KOPT-K1 (cell line): ENCODE measurements around the gene RUVBL1.
"Not testable (repeated sequence)": the region's sequence is repeated elsewhere in the genome, so short reads cannot be mapped to it uniquely, and the experiment has no call there.

Experiments used
- H3K27ac ChIP-seq: fragments of 200-600 bp; sonication (generic); 2 replicates; pipeline ENCODE4 v1.5.1; 2016; ENCODE audit warnings: antibody characterized with exemption, mild to moderate bottlenecking, low read depth, low read length; ENCODE audit not compliant: poor library complexity, severe bottlenecking
- H3K36me3 ChIP-seq: fragments of 200-600 bp; sonication (generic); 2 replicates; pipeline ENCODE4 v1.5.1; 2017; ENCODE audit warnings: antibody characterized with exemption, mild to moderate bottlenecking, low read length, moderate library complexity; ENCODE audit not compliant: insufficient read depth
- H3K9me3 ChIP-seq: fragments of 200-600 bp; sonication (generic); 2 replicates; pipeline ENCODE4 v1.5.1; 2017; ENCODE audit warnings: antibody characterized with exemption, low read length, mild to moderate bottlenecking; ENCODE audit not compliant: insufficient read depth, poor library complexity, severe bottlenecking

Gene RUVBL1

DNA sequence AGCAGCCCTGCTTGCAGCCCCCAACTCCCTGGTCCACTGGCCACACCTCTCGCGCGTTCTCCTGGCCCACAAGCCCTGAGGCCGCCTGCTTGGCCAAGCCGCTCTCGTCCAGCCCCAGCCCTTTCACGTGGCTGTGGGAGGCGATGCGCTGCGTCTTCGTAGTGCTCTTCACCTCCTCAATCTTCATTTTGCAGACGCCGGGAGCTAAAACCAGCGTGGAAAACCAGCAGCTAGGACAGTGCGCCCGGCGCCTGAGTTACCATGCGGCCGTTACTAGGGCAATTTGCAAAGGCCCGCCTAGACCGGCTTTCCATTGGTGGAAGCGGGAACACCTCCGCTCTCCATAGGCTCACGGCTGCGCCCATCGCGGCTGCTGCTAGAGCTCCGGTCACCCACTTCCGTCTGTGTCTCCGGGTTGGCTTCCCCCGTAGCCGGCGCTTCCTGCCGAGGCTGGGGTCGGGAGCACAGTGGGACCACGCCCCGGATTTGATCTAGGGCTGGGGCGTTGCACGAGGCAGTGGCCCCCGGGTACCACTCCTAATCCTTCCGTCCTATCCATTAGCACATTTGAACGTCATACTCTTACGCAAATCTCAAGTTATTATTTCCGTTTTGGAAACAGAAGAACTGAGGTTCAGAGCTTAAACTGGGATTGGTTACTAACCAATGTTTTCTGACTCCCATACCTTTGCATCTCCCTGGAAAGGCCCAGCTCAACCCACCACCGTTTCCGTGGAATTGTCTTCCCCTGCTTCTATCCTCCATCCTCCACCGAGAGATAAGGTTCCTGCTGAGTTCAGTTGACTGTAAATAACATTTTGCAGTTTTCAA, at the start of gene RUVBL1:
Gene RUVBL1, minus strand, starts transcription at position 275 of the 831 bp plus-strand sequence. Its CDS starts 88 bp downstream, at position 187.
- Histone ChIP-seq H3K27ac (peak within 1 kb of the TSS; percentile 76), H3K36me3 (peaks cover 30% of the 10 kb centered on the region), H3K9me3 (no peaks in the 10 kb centered on the region)

- no peak overlapping the region for H3K27ac ChIP-seq
- no peaks in the 10 kb centered on the region for H3K36me3 ChIP-seq
- H3K9me3 ChIP-seq: no peaks in the 10 kb centered on the region
These were observed 49.6 kb upstream of the RUVBL1 start for GRCh38 chr3:128173200-128173599.

DNA sequence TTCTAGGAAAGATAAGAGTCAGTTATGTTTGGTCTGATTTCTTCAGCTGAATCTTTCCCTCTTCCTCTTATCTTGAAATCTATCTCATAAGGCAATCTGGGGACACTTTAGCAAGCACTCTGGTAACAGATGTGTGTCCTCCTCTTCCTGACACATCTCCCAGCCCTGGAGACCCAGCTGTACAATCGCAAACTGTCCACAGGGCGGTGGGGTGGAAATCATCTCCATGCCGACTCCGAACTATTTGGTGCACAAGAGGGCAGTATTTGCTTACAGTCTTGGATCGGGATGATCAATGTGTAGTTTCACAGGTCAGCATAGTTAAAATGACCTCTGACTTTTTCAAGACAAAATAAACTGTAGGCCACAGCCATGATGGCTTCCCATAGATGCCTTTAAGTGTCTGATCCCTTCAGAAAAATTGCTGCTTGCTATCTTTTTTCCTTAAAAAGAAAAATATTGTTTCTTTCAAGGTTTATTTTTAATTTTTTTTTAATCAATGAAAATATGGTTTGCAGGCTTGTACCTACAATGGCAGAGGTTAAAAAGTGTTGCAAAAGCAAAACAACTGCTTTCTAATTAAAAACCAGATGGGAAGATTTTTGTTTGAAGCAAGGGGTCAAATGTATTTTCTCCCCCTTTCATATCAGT, 47.4 kb upstream of the RUVBL1 start:
- no peaks in the 10 kb centered on the region for H3K9me3 ChIP-seq
- H3K36me3 ChIP-seq: no peaks in the 10 kb centered on the region
- no peak overlapping the region for H3K27ac ChIP-seq

- no peak overlapping the region for H3K27ac ChIP-seq
These were observed 45.2 kb upstream of the RUVBL1 start for GRCh38 chr3:128168836-128169235.

GRCh38 chr3:128167973-128168674, 44.5 kb upstream of the RUVBL1 start:
- Histone ChIP-seq H3K9me3 (no peaks in the 10 kb centered on the region), H3K27ac (no peak overlapping the region), H3K36me3 (no peaks in the 10 kb centered on the region; the same call in 1 of the 2 replicates)

More at GRCh38 chr3:128168836-128169235, 45.2 kb upstream of the RUVBL1 start:
- Histone ChIP-seq H3K9me3 (no peaks in the 10 kb centered on the region), H3K36me3 (no peaks in the 10 kb centered on the region; the same call in 1 of the 2 replicates)

GRCh38 chr3:128167646-128167972, 44.0 kb upstream of the RUVBL1 start:
- H3K27ac ChIP-seq: no peak overlapping the region
- H3K9me3 ChIP-seq: no peaks in the 10 kb centered on the region
- no peaks in the 10 kb centered on the region; the same call in 1 of the 2 replicates for H3K36me3 ChIP-seq

- H3K27ac ChIP-seq: no peak overlapping the region
These were observed 43.4 kb upstream of the RUVBL1 start for GRCh38 chr3:128166971-128167453.

GRCh38 chr3:128163432-128163831, 39.8 kb upstream of the RUVBL1 start:
- Histone ChIP-seq H3K36me3 (peaks cover 26% of the 10 kb centered on the region; the same call in 1 of the 2 replicates), H3K9me3 (no peaks in the 10 kb centered on the region)

More at GRCh38 chr3:128166971-128167453, 43.4 kb upstream of the RUVBL1 start:
- H3K9me3 ChIP-seq: no peaks in the 10 kb centered on the region
- peaks cover 5% of the 10 kb centered on the region; the same call in 1 of the 2 replicates for H3K36me3 ChIP-seq

GRCh38 chr3:128160661-128161060, 37.0 kb upstream of the RUVBL1 start:
- H3K27ac ChIP-seq: no peak overlapping the region
- peaks cover 51% of the 10 kb centered on the region for H3K36me3 ChIP-seq
- H3K9me3 ChIP-seq: peaks cover 4% of the 10 kb centered on the region

More at GRCh38 chr3:128163432-128163831, 39.8 kb upstream of the RUVBL1 start:
- H3K27ac ChIP-seq: no peak overlapping the region

- Histone ChIP-seq H3K27ac (no peak overlapping the region), H3K36me3 (peaks cover 40% of the 10 kb centered on the region), H3K9me3 (peaks cover 4% of the 10 kb centered on the region)
These were observed 32.2 kb upstream of the RUVBL1 start for GRCh38 chr3:128155616-128156360.

DNA sequence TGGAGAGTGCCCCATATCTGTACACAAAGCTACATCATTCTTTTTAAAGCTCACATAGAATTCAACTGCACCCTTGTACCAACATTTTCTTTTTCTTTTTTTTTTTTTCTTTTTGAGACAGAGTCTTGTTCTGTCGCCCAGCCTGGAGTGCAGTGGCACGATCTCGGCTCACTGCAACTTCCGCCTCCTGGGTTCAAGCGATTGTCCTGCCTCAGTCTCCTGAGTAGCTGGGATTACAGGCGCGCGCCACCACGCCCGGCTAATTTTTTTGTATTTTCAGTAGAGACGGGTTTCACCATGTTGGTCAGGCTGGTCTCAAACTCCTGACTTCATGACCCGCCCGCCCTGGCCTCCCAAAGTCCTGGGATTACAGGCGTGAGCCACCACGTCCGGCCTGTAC, 30.7 kb upstream of the RUVBL1 start:
- H3K36me3 ChIP-seq: peaks cover 32% of the 10 kb centered on the region
- H3K27ac ChIP-seq: peak overlapping the region; percentile 81
- H3K9me3 ChIP-seq: not testable (repeated sequence)

- Histone ChIP-seq H3K27ac (peak within 1 kb of the TSS; percentile 81), H3K9me3 (peaks cover 4% of the 10 kb centered on the region), H3K36me3 (peaks cover 25% of the 10 kb centered on the region)
These were observed 29.8 kb upstream of the RUVBL1 start, which contains the start of gene EEFSEC for GRCh38 chr3:128153156-128154041. EEFSEC (plus strand) TSS chr3:128153481; CDS start chr3:128153508, 27 bp downstream.

DNA sequence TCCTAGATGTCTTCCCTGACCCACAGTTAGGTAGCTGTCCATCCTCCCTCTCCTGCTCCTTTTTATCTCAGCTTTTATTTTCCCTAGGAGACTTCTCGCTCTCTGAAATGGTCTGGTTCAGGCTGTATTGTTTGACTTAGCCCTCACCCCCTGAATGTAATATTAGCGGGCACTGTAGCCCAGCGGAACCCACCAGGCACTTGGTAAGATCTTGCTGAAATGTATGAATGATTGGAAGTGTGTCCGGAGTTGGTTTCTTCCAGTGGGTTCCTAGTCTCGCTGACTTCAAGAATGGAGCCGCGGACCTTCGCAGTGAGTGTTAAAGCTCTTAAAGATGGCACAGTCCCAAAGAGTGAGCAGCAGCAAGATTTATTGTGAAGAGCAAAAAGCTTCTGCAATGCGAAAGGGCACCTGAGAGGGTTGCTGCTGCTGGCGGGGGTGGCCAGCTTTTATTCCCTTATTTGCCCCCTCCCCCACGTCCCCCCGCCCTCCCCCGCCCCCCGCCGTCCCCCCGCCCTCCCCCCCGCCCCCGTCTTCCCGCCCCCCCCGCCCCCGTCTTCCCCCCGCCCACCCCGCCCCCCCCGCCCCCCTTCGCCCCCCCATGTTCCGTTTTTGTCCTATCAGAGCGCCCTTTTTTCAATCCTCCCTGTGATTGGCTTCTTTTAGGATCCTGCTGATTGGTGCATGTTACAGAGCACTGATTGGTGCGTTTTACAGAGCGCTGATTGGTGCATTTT, 29.0 kb upstream of the RUVBL1 start:
- H3K36me3 ChIP-seq: peaks cover 20% of the 10 kb centered on the region
- peaks cover 4% of the 10 kb centered on the region for H3K9me3 ChIP-seq
- H3K27ac ChIP-seq: peak overlapping the region; percentile 81
